Activated naive CD8-positive, alpha-beta T cell treated with anti-CD3 and anti-CD28 coated beads, Interleukin-2, amount 10 ng/mL, durations not matched to agents 7 days and 5 days (primary cell): ENCODE measurements around the gene BCKDK. TPM values are rescaled to one million over a fixed set of nuclear protein-coding genes. Genes with fewer than 3 reads are reported as not detected.
"Not testable (repeated sequence)": the region's sequence is repeated elsewhere in the genome, so short reads cannot be mapped to it uniquely, and the experiment has no call there.

Experiments
- ATAC-seq: fragments of 150-1000 bp; cut with Tn5 transposase; one replicate; pipeline ENCODE4 v1.10.0; 2021; ENCODE audit warnings: low read depth, moderate library complexity
- POLR2A ChIA-PET: fragments of 350-600 bp; sonication (Branson Sonifier 250); formaldehyde crosslinking; loops from one replicate; lab custom pipeline; 2021; ENCODE audit warnings: antibody characterized with exemption; lab: Charles Lee
- DNase-seq: peaks from one replicate; pipeline ENCODE4 v3.0.0; 2021
- H3K27ac Mint-ChIP-seq: one replicate; pipeline ENCODE4 v1.8.0; 2022; ENCODE audit warnings: mild to moderate bottlenecking, mixed read lengths
- H3K27me3 Mint-ChIP-seq: one replicate; pipeline ENCODE4 v1.8.0; 2022; ENCODE audit warnings: mild to moderate bottlenecking, moderate library complexity, mixed read lengths
- H3K36me3 Mint-ChIP-seq: one replicate; pipeline ENCODE4 v1.8.0; 2021; ENCODE audit warnings: mild to moderate bottlenecking, mixed read lengths
- H3K4me1 Mint-ChIP-seq: one replicate; pipeline ENCODE4 v1.8.0; 2021; ENCODE audit warnings: mixed read lengths
- H3K4me3 Mint-ChIP-seq: one replicate; pipeline ENCODE4 v1.8.0; 2022; ENCODE audit warnings: mild to moderate bottlenecking, moderate library complexity, mixed read lengths
- H3K9me3 Mint-ChIP-seq: one replicate; pipeline ENCODE4 v1.8.0; 2021; ENCODE audit warnings: mixed read lengths
- total RNA-seq, 2 experiments: library from RNA; stranded (reverse); gene quantifications; one replicate each; pipeline ENCODE4 v1.2.3, GENCODE V29; 2021

BCKDK gene
- total RNA-seq, 2 experiments from 2014 or later = 35.8 to 37.0 TPM

DNA sequence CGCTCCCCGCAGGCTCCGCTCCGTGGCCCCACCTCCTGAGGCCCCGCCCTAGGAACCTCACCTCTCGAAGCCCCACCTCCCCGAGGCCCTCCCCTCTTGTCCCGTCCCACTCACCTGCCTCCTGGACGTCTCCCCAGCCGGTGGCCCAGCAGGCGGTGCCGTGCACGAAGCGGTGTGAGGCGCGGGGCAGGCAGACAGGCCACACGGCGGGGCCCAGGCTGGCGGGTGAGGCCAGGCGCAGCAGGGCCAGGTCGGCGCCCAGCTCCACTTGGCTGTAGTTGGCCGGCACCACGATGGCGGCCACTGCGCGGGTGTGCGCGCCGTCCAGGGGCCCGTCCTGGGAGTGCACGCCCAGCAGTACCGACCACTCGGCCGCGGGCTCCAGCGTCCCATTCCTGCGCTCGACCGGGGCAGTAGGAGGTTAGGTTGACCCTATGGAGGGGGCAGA lies 40.1 kb downstream of the BCKDK start:
- Mint-ChIP-seq H3K4me1 (no peaks in the 10 kb centered on the region), H3K4me3 (no peak overlapping the region)
- no peak for ATAC-seq

GRCh38 chr16:31148896-31149295 lies 40.7 kb downstream of the BCKDK start:
- no peak for ATAC-seq
- POLR2A ChIA-PET = no interaction called here

More for the DNA sequence above, 40.1 kb downstream of the BCKDK start:
- Mint-ChIP-seq H3K9me3 (no peaks in the 10 kb centered on the region), H3K27ac (no peak overlapping the region), H3K27me3 (peaks cover 4% of the 10 kb centered on the region), H3K36me3 (no peaks in the 10 kb centered on the region)
- DNase-seq = no peak
- POLR2A ChIA-PET = no interaction called here

DNA sequence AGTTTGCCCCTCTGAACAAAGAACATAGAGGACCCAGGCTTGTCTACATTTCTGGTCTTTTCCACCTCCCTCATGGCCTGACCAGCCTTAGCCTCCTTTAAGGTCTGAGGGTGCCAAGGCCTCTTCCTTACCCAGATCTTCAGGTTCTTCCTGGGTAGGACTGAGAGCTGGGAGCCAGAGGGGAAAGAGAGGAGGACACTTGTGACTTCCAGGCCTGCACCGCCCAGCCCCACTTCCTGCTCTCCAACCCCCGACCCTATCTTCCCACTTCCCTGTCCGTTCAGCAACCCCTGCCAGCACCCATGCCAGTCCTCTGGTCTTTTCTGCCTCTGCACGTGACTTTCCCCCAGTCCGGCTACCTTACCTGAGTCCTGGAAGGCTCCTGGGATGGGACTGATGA lies 41.1 kb downstream of the BCKDK start:
- ATAC-seq = no peak
- H3K27ac Mint-ChIP-seq = no peak overlapping the region
- H3K9me3 Mint-ChIP-seq = no peaks in the 10 kb centered on the region

More at GRCh38 chr16:31148896-31149295, 40.7 kb downstream of the BCKDK start:
- DNase-seq = no peak
- no peaks in the 10 kb centered on the region for H3K4me1 Mint-ChIP-seq
- H3K9me3 Mint-ChIP-seq = no peaks in the 10 kb centered on the region
- H3K27ac Mint-ChIP-seq = no peak overlapping the region
- H3K27me3 Mint-ChIP-seq = peaks cover 6% of the 10 kb centered on the region
- no peaks in the 10 kb centered on the region for H3K36me3 Mint-ChIP-seq
- H3K4me3 Mint-ChIP-seq = no peak overlapping the region

DNA sequence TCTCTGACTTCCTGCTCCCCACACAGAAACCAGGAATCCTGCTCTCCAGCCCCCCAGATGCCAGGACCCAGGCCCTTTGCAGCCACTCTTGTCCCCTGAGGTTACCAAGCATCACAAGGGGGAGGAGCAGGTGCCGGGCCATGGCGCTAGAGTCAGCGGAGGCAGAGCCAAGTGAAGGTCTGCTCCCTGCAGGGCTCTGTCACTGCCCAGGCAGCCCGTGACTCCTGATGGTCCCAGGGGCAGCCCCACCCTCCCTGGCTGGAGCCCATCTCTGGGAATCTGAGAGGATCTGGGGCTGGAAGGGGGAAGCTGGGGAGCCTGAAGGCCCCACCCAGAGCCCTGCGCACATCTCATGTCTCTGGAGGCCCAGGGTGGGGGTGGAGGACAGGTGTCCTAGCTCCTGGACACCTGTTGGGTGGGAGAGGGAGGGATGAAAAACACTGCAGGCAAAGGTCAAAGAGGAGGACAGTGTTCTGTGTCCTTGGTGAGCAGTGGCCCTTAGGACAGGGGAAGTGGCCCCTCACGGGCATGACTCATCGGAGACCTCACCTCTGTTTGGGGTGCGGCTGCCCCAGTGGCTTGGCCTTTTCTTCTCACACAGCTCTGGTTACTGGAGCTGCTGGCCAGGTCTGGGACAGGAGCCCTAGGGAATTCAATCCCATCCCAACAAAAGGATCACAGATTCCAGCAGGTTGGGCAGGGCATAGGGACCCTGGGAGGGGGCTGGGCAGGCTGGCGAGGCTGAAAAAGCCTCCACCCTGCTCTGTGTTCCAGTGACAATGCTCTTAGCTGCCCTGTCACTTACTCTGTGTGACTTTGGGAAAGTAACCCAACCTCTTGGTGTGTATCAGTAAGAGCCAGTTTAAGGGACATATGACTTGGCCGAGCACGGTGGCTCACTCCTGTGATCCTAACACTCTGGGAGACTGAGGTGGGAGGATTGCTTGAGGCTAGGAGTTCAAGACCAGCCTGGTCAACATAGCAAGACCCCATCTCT lies 42.0 kb downstream of the BCKDK start, which contains the start of gene PRSS36:
Gene PRSS36 (minus strand): TSS at position 173 of the 997 bp plus-strand sequence. CDS start 31 bp downstream, at position 142.
- no peaks in the 10 kb centered on the region for H3K36me3 Mint-ChIP-seq
- H3K27me3 Mint-ChIP-seq = peaks cover 6% of the 10 kb centered on the region
- H3K9me3 Mint-ChIP-seq = no peaks in the 10 kb centered on the region
- ATAC-seq (no peak), DNase-seq (no peak)
- H3K4me3 Mint-ChIP-seq = no peak within 1 kb of the TSS
- H3K4me1 Mint-ChIP-seq = no peaks in the 10 kb centered on the region
- no peak within 1 kb of the TSS for H3K27ac Mint-ChIP-seq
- POLR2A ChIA-PET = interaction anchor here (1.1 kb wide), 1 partner anchor 32 kb away, joined by 6 read pairs; the partner anchor contains the start of gene KAT8

More for the DNA sequence above, 41.1 kb downstream of the BCKDK start:
- no peak for DNase-seq
- POLR2A ChIA-PET = no interaction called here
- Mint-ChIP-seq H3K4me1 (no peaks in the 10 kb centered on the region), H3K36me3 (no peaks in the 10 kb centered on the region), H3K27me3 (peaks cover 6% of the 10 kb centered on the region), H3K4me3 (no peak overlapping the region)

- not testable (repeated sequence) for H3K4me1 Mint-ChIP-seq
These were observed 42.8 kb downstream of the BCKDK start for GRCh38 chr16:31150976-31151375.

DNA sequence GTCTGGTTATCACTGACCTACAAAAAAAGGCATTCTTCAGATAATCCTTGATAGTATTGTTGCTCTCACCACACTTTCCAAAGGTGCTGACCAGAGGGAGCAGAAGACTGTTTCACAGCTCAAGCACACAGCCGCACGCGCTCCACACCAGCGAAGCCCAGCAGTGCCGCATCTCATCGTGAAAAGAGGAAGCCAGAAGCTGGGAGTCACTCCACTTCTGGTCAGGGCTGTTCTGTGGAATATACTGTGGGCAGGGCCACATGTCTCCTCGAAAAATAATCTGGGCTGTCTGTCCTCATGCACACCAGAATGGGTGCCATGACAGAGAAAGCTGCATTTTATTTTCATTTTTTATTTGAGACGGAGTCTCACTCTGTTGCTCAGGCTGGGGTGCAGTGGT lies 49.0 kb downstream of the BCKDK start:
- ATAC-seq (peak; percentile 30), DNase-seq (no peak)
- no peak overlapping the region for H3K27ac Mint-ChIP-seq
- H3K36me3 Mint-ChIP-seq = no peaks in the 10 kb centered on the region
- peak overlapping the region; percentile 37 for H3K4me3 Mint-ChIP-seq
- peaks cover 5% of the 10 kb centered on the region for H3K4me1 Mint-ChIP-seq
- POLR2A ChIA-PET = interaction anchor here (0.5 to 2.4 kb wide), 5 partner anchors 9 to 40 kb away, joined by 3 to 12 read pairs (median 4); partner anchors contain the start of genes FUS and KAT8
- peaks cover 13% of the 10 kb centered on the region for H3K27me3 Mint-ChIP-seq
- H3K9me3 Mint-ChIP-seq = no peaks in the 10 kb centered on the region

More at GRCh38 chr16:31150976-31151375, 42.8 kb downstream of the BCKDK start:
- H3K9me3 Mint-ChIP-seq, H3K27ac Mint-ChIP-seq, ATAC-seq, H3K4me3 Mint-ChIP-seq, H3K27me3 Mint-ChIP-seq, H3K36me3 Mint-ChIP-seq, DNase-seq: not testable (repeated sequence)
- POLR2A ChIA-PET = interaction anchor here (1.1 to 1.2 kb wide), 2 partner anchors 8 to 33 kb away, joined by 4 to 6 read pairs; partner anchors contain the start of gene KAT8

Other genes with a start within 250 kb of the BCKDK start
- gene BCL7C, start 214.3 kb upstream of the BCKDK start, total RNA-seq = 10 to 100 TPM; 31.1 to 31.8 TPM
- gene CTF1, start 211.8 kb upstream of the BCKDK start, total RNA-seq = under 1 TPM; 0.19 to 0.37 TPM
- gene FBXL19, start 184.8 kb upstream of the BCKDK start, total RNA-seq = 10 to 100 TPM; 20.1 to 24.4 TPM
- 10 to 100 TPM; 24.6 to 25.8 TPM for gene ORAI3, start 159.3 kb upstream of the BCKDK start, total RNA-seq
- gene SETD1A, start 150.6 kb upstream of the BCKDK start, total RNA-seq = 10 to 100 TPM; 27.6 to 33.4 TPM
- gene HSD3B7, start 123.2 kb upstream of the BCKDK start, total RNA-seq = 10 to 100 TPM in 1 of 2 experiments, 1 to 10 TPM in 1; 8.5 to 10.9 TPM
- gene STX1B, start 97.7 kb upstream of the BCKDK start, total RNA-seq = 1 to 10 TPM; 3.1 to 3.5 TPM
- 10 to 100 TPM; 82.8 to 84.8 TPM for gene STX4, start 74.8 kb upstream of the BCKDK start, total RNA-seq
- 10 to 100 TPM; 17.9 to 20.5 TPM for gene ZNF668, start 34.1 kb upstream of the BCKDK start, total RNA-seq
- gene ZNF646, start 34.0 kb upstream of the BCKDK start, total RNA-seq = 10 to 100 TPM; 37.3 to 38.7 TPM
- 10 to 100 TPM; 10.4 to 10.9 TPM for gene PRSS53, start 19.4 kb upstream of the BCKDK start, total RNA-seq
- gene VKORC1, start 13.6 kb upstream of the BCKDK start, total RNA-seq = 10 to 100 TPM; 79.4 to 80.4 TPM
- gene KAT8, start 9.3 kb downstream of the BCKDK start, total RNA-seq = 10 to 100 TPM; 66.5 to 72.9 TPM
- gene PRSS8, start 27.3 kb downstream of the BCKDK start, total RNA-seq = not detected
- 1 to 10 TPM in 1 of 2 experiments, under 1 TPM in 1; 0.31 to 1.1 TPM for gene PRSS36, start 41.7 kb downstream of the BCKDK start, total RNA-seq
- gene FUS, start 71.8 kb downstream of the BCKDK start, total RNA-seq = 100 to 1,000 TPM; 540 to 618 TPM
- 10 to 100 TPM; 82.3 to 87.0 TPM for gene PYCARD, start 94.4 kb downstream of the BCKDK start, total RNA-seq
- gene TRIM72, start 105.7 kb downstream of the BCKDK start, total RNA-seq = not detected
- not detected for gene PYDC1, start 108.7 kb downstream of the BCKDK start, total RNA-seq
- 1 to 10 TPM; 8.3 to 8.9 TPM for gene ITGAM, start 151.6 kb downstream of the BCKDK start, total RNA-seq
- 10 to 100 TPM; 26.4 to 26.7 TPM for gene ITGAX, start 246.8 kb downstream of the BCKDK start, total RNA-seq